HG02571 (cell line): Measurements from ENCODE around the gene ZNHIT6.

Experiments
- ATAC-seq: cut with Tn5 transposase; IDR thresholded peaks from one replicate; pipeline ENCODE4 v1.9.1; 2021; ENCODE audit warnings: mild to moderate bottlenecking, moderate library complexity; ENCODE audit not compliant: unreplicated experiment

ZNHIT6 gene

DNA sequence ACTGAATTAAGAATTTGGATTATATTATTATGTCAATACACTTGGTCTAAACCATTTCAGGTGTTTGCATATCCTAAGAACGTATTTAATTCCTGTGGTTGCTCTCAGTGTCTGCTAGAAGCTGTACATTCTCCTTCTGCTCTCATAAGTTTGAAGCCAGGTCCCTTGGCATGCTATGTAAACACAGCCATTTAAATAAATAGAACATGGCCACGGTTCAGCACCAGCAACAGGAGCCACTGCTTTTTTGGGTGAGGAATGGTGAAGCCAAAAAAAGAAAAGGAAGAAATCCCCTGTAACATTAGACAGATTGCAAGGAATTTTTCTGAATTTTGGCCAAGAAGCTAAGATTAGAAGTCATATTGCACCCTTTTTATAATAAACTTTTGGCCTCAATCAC lies 108.6 kb downstream of the ZNHIT6 start:
- no peak for ATAC-seq
